IMR-90 (cell line): ENCODE data around the gene DCTN1. TPM values are rescaled to one million over a fixed set of nuclear protein-coding genes. Genes with fewer than 3 reads are reported as not detected.

ENCODE experiments used
- ATAC-seq: fragments of 200-7000 bp; cut with Tn5 transposase; 2 replicates; pipeline ENCODE4 v1.9.1; 2020; ENCODE audit warnings: low read depth, mild to moderate bottlenecking, moderate library complexity
- BruUV-seq: library from RNA; stranded (reverse); fragments of 400-500 nt; replicated peaks from 2 replicates; lab custom pipeline; 2021; lab: Mats Ljungman, UMichigan
- CTCF ChIA-PET: fragments of 300-600 bp; formaldehyde crosslinking; extraction: SDS; loops from one replicate; lab custom pipeline; 2021; ENCODE audit warnings: antibody characterized with exemption; lab: Yijun Ruan, JAX
- POLR2A ChIA-PET: fragments of 300-600 bp; sonication (Branson Sonifier 250); formaldehyde crosslinking; loops from one replicate; lab custom pipeline; 2022; ENCODE audit warnings: antibody characterized with exemption; ENCODE audit not compliant: unreplicated experiment; lab: Charles Lee
- DNase-seq: peaks from one replicate; pipeline ENCODE4 v3.0.0; 2013
- H2AFZ ChIP-seq: replicated peaks from 2 replicates; pipeline ENCODE3; 2013; ENCODE audit warnings: low read length, mild to moderate bottlenecking; ENCODE audit not compliant: poor library complexity
- H2AK5ac ChIP-seq: 2 replicates; pipeline ENCODE4 v1.6.1; 2013; ENCODE audit warnings: low read depth, low read length, inconsistent platforms
- H2AK9ac ChIP-seq: replicated peaks from 2 replicates; pipeline ENCODE3; 2013; ENCODE audit warnings: mild to moderate bottlenecking, low read depth, low read length, moderate library complexity; ENCODE audit not compliant: poor library complexity
- H2BK120ac ChIP-seq: 2 replicates; pipeline ENCODE4 v1.6.1; 2013; ENCODE audit warnings: low read depth, low read length, inconsistent platforms
- H2BK15ac ChIP-seq: 3 replicates; pipeline ENCODE4 v1.6.1; 2013; ENCODE audit warnings: low read depth, low read length, inconsistent platforms
- H2BK20ac ChIP-seq: 2 replicates; pipeline ENCODE4 v1.6.1; 2013; ENCODE audit warnings: low read depth, mild to moderate bottlenecking, inconsistent platforms, low read length, moderate library complexity
- H2BK5ac ChIP-seq: 2 replicates; pipeline ENCODE4 v1.6.1; 2013; ENCODE audit warnings: mild to moderate bottlenecking, low read depth, low read length, inconsistent platforms; ENCODE audit not compliant: poor library complexity, severe bottlenecking
- H3K14ac ChIP-seq: replicated peaks from 2 replicates; pipeline ENCODE4 v1.6.1; 2013; ENCODE audit warnings: low read depth, low read length, inconsistent platforms
- H3K18ac ChIP-seq: 2 replicates; pipeline ENCODE4 v1.6.1; 2013; ENCODE audit warnings: low read depth, low read length, control low read depth
- H3K23ac ChIP-seq: 2 replicates; pipeline ENCODE4 v1.6.1; 2013; ENCODE audit warnings: low read depth, low read length, inconsistent platforms
- H3K27ac ChIP-seq: 2 replicates; pipeline ENCODE4 v1.5.1; 2013; ENCODE audit warnings: mild to moderate bottlenecking, control low read depth, low read length; ENCODE audit not compliant: insufficient read depth
- H3K27me3 ChIP-seq: 2 replicates; pipeline ENCODE4 v1.6.1; 2013; ENCODE audit warnings: low read length; ENCODE audit not compliant: control insufficient read depth, insufficient read depth
- H3K36me3 ChIP-seq: 2 replicates; pipeline ENCODE4 v1.6.1; 2013; ENCODE audit warnings: low read length, mixed read lengths; ENCODE audit not compliant: control insufficient read depth, insufficient read depth
- H3K4ac ChIP-seq: 2 replicates; pipeline ENCODE4 v1.6.1; 2013; ENCODE audit warnings: low read depth, low read length, inconsistent platforms
- H3K4me1 ChIP-seq: 2 replicates; pipeline ENCODE4 v1.6.1; 2013; ENCODE audit warnings: low read length, mixed read lengths; ENCODE audit not compliant: control insufficient read depth, insufficient read depth
- H3K4me2 ChIP-seq: 2 replicates; pipeline ENCODE4 v1.6.1; 2013; ENCODE audit warnings: low read depth, mild to moderate bottlenecking, control low read depth, low read length, moderate library complexity
- H3K4me3 ChIP-seq: 2 replicates; pipeline ENCODE4 v1.5.1; 2013; ENCODE audit warnings: low read depth, mild to moderate bottlenecking, control low read depth, low read length, moderate library complexity; ENCODE audit not compliant: insufficient read depth
- H3K56ac ChIP-seq: 2 replicates; pipeline ENCODE4 v1.6.1; 2013; ENCODE audit warnings: low read length, inconsistent platforms; ENCODE audit not compliant: insufficient read depth; ENCODE audit errors: extremely low read depth
- H3K79me1 ChIP-seq, 2 experiments: 2 replicates each; pipeline ENCODE4 v1.6.1; 2013; ENCODE audit warnings: low read length in 2 of 2, inconsistent platforms in 1 of 2, low read depth in 1 of 2
- H3K9ac ChIP-seq: 2 replicates; pipeline ENCODE4 v1.6.1; 2013; ENCODE audit warnings: low read depth, low read length, control low read depth
- H3K9me1 ChIP-seq: 2 replicates; pipeline ENCODE4 v1.6.1; 2013; ENCODE audit warnings: low read length, inconsistent platforms; ENCODE audit not compliant: insufficient read depth
- H3K9me3 ChIP-seq: 2 replicates; pipeline ENCODE4 v1.6.1; 2013; ENCODE audit warnings: low read length; ENCODE audit not compliant: control insufficient read depth, insufficient read depth
- H4K20me1 ChIP-seq: 2 replicates; pipeline ENCODE4 v1.6.1; 2013; ENCODE audit warnings: low read length, inconsistent platforms; ENCODE audit not compliant: insufficient read depth
- H4K5ac ChIP-seq: 2 replicates; pipeline ENCODE4 v1.6.1; 2013; ENCODE audit warnings: mild to moderate bottlenecking, low read depth, low read length, control low read depth
- H4K8ac ChIP-seq, 2 experiments: 2 replicates each; pipeline ENCODE4 v1.6.1; 2013; ENCODE audit warnings: low read depth in 2 of 2, low read length in 2 of 2, control low read depth in 1 of 2, inconsistent platforms in 1 of 2
- H4K91ac ChIP-seq: 2 replicates; pipeline ENCODE4 v1.6.1; 2013; ENCODE audit warnings: low read depth, low read length, inconsistent platforms; ENCODE audit not compliant: insufficient read depth
- CEBPB ChIP-seq: IDR thresholded peaks from 2 replicates; pipeline ENCODE4 v1.6.1; 2012; ENCODE audit warnings: low read depth, low read length, improper control_type of control experiment
- CHD1 ChIP-seq: IDR thresholded peaks from 2 replicates; pipeline ENCODE4 v1.6.1; 2012; ENCODE audit warnings: low read depth, low read length, improper control_type of control experiment
- ELK1 ChIP-seq: fragments of 150-350 bp; IDR thresholded peaks from 2 replicates; pipeline ENCODE4 v1.6.1; 2016; ENCODE audit warnings: low read depth, mild to moderate bottlenecking, low read length, moderate library complexity, borderline replicate concordance
- FOS ChIP-seq: fragments of 150-350 bp; IDR thresholded peaks from 2 replicates; pipeline ENCODE4 v1.6.1; 2016; ENCODE audit warnings: low read depth, low read length
- MAZ ChIP-seq: IDR thresholded peaks from 2 replicates; pipeline ENCODE4 v1.6.1; 2012; ENCODE audit warnings: low read depth, mild to moderate bottlenecking, low read length, improper control_type of control experiment, moderate library complexity, borderline replicate concordance
- MXI1 ChIP-seq: IDR thresholded peaks from 2 replicates; pipeline ENCODE4 v1.6.1; 2012; ENCODE audit warnings: low read depth, mild to moderate bottlenecking, low read length, moderate library complexity, borderline replicate concordance
- NFE2L2 ChIP-seq: fragments of 150-350 bp; IDR thresholded peaks from 2 replicates; pipeline ENCODE4 v1.6.1; 2016; ENCODE audit warnings: low read depth, mild to moderate bottlenecking, low read length
- POLR2A ChIP-seq: IDR thresholded peaks from 2 replicates; pipeline ENCODE4 v1.6.1; 2012; ENCODE audit warnings: mild to moderate bottlenecking, low read depth, low read length
- RAD21 ChIP-seq: IDR thresholded peaks from 2 replicates; pipeline ENCODE4 v1.6.1; 2012; ENCODE audit warnings: low read length, improper control_type of control experiment
- RCOR1 ChIP-seq: IDR thresholded peaks from 2 replicates; pipeline ENCODE4 v1.6.1; 2012; ENCODE audit warnings: mild to moderate bottlenecking, low read length, improper control_type of control experiment; ENCODE audit not compliant: insufficient replicate concordance
- SMC3 ChIP-seq: fragments of 150-350 bp; IDR thresholded peaks from 2 replicates; pipeline ENCODE4 v1.6.1; 2016; ENCODE audit warnings: low read depth, mild to moderate bottlenecking, antibody characterized with exemption, low read length, moderate library complexity
- WGBS, 2 experiments: methylation state at CpG; one replicate each; pipeline versions ENCODE4 v1.1.5 to v1.1.7; 2013; ENCODE audit warnings: missing lambda C conversion rate in 2 of 2; ENCODE audit not compliant: insufficient read length in 1 of 2; ENCODE audit errors: extremely low coverage in 2 of 2; 5-methylcytosine and 5-hydroxymethylcytosine counted together
- dilution Hi-C: fragments of 300-500 bp; cut with HindIII; formaldehyde crosslinking; loops from one replicate; pipeline ENCODE4 v1.14.3; 2018; ENCODE audit warnings: low sequenced_read_pairs; ENCODE audit not compliant: unreplicated experiment
- in situ Hi-C: fragments of 300-500 bp; cut with MboI; formaldehyde crosslinking; loops from 3 replicates; pipeline ENCODE4 v1.14.3; 2019; ENCODE audit warnings: low sequenced_read_pairs, inconsistent platforms, mixed read lengths
- intact Hi-C: fragments of 100-400 bp; cut with micrococcal nuclease; formaldehyde crosslinking; loops from 2 replicates; pipeline ENCODE4 v1.10.0; 2022
- polyA plus RNA-seq, 3 experiments: library from polyadenylated mRNA; depleted of rRNA; stranded (reverse); fragments of >200 nt; gene quantifications; 2 replicates each; pipeline ENCODE4 v1.2.3, GENCODE V29; 2012; ENCODE audit warnings: low replicate concordance in 1 of 3
- total RNA-seq: library from RNA; depleted of rRNA; stranded (reverse); fragments of >200 nt; gene quantifications from 2 replicates; pipeline ENCODE4 v1.2.3, GENCODE V29; 2012
- TF ChIP-seq, protein P1 (sequence below): conservative IDR thresholded peaks from 2 replicates; pipeline ENCODE4 v1.5.1; 2012; ENCODE audit warnings: mild to moderate bottlenecking, low read depth, low read length, improper control_type of control experiment
- TF ChIP-seq, protein P2 (sequence below): fragments of 150-350 bp; IDR thresholded peaks from 2 replicates; pipeline ENCODE4 v1.6.1; 2017; ENCODE audit warnings: mild to moderate bottlenecking, antibody characterized with exemption, low read length, low read depth

The DCTN1 gene
- total and polyA plus RNA-seq, 2 of the 4 experiments (the other 2 are of a cell fraction): 136 to 204 TPM

DNA sequence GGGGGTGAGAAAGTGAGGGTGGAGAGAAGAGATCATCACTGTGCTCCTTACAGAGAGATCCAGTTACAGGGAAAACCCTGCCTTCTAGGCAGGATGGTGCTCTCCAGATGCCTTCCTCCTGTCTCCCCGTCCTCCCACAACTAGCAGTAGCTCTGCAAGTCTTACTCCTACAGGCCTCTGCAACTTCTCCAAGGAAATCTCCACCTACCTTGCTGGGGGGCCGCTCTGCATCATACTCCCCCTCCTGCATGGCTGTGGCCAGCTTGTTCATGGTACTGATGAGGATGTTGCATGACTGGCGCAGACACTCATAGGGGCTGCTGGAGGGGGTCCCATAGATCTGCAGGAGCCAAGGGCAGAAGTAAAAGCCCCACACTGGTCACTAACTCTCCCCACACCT, 14.1 kb downstream of the DCTN1 start:
- in situ Hi-C loops: no loop called here

More for the DNA sequence above, 14.1 kb downstream of the DCTN1 start:
- Histone ChIP-seq H3K23ac (no peak overlapping the region), H4K91ac (no peak overlapping the region), H2BK5ac (no peak overlapping the region), H4K20me1 (peaks cover 6% of the 10 kb centered on the region; the same call in 1 of the 2 replicates), H3K36me3 (peaks cover 94% of the 10 kb centered on the region), H2AFZ (no peak overlapping the region), H2AK5ac (no peak overlapping the region), H3K9ac (no peak overlapping the region), H3K14ac (no peak overlapping the region), H3K27ac (no peak overlapping the region), H2AK9ac (no peak overlapping the region), H3K27me3 (no peaks in the 10 kb centered on the region), H2BK120ac (no peak overlapping the region), H2BK15ac (no peak overlapping the region), H3K4me3 (no peak overlapping the region), H2BK20ac (no peak overlapping the region), H3K9me1 (no peaks in the 10 kb centered on the region), H4K8ac (no peak overlapping the region), H3K9me3 (no peaks in the 10 kb centered on the region), H3K79me1 (peaks cover 0 to 2% of the 10 kb centered on the region in 2 experiments; a peak in 1 of 4 replicates), H3K18ac (no peak overlapping the region), H3K4me2 (no peak overlapping the region), H4K5ac (no peak overlapping the region), H3K4me1 (no peaks in the 10 kb centered on the region), H3K4ac (no peak overlapping the region), H3K56ac (no peak overlapping the region)
- DNase-seq (no peak), ATAC-seq (no peak)
- ChIA-PET CTCF (no interaction called here), POLR2A (no interaction called here)
- WGBS, 2 experiments: no CpG with 5 or more reads among the region's 3 CpGs
- TF ChIP-seq ELK1: no peak
- no peak for TF ChIP-seq POLR2A
- TF ChIP-seq, protein P1, sequence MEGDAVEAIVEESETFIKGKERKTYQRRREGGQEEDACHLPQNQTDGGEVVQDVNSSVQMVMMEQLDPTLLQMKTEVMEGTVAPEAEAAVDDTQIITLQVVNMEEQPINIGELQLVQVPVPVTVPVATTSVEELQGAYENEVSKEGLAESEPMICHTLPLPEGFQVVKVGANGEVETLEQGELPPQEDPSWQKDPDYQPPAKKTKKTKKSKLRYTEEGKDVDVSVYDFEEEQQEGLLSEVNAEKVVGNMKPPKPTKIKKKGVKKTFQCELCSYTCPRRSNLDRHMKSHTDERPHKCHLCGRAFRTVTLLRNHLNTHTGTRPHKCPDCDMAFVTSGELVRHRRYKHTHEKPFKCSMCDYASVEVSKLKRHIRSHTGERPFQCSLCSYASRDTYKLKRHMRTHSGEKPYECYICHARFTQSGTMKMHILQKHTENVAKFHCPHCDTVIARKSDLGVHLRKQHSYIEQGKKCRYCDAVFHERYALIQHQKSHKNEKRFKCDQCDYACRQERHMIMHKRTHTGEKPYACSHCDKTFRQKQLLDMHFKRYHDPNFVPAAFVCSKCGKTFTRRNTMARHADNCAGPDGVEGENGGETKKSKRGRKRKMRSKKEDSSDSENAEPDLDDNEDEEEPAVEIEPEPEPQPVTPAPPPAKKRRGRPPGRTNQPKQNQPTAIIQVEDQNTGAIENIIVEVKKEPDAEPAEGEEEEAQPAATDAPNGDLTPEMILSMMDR: no peak
- TF ChIP-seq FOS: no peak
- no peak for TF ChIP-seq CHD1
- no peak for TF ChIP-seq RAD21
- TF ChIP-seq, protein P2, sequence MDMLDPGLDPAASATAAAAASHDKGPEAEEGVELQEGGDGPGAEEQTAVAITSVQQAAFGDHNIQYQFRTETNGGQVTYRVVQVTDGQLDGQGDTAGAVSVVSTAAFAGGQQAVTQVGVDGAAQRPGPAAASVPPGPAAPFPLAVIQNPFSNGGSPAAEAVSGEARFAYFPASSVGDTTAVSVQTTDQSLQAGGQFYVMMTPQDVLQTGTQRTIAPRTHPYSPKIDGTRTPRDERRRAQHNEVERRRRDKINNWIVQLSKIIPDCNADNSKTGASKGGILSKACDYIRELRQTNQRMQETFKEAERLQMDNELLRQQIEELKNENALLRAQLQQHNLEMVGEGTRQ: no peak
- TF ChIP-seq NFE2L2: no peak
- no peak for TF ChIP-seq SMC3
- TF ChIP-seq RCOR1: no peak
- TF ChIP-seq CEBPB: no peak
- no peak for TF ChIP-seq MXI1
- TF ChIP-seq MAZ: no peak
- dilution Hi-C loops: no loop called here
- intact Hi-C loops: no loop called here
- BruUV-seq: TSS peak; percentile 79
